ENCODE measurements around the gene BLCAP.
"Not testable (repeated sequence)": the region's sequence is repeated elsewhere in the genome, so short reads cannot be mapped to it uniquely, and the experiment has no call there.

BLCAP gene

GRCh38 chr20:37486209-37486608 lies 41.5 kb downstream of the BLCAP start:
- not testable (repeated sequence) for DNase-seq (ENCODE audit: low read depth in 2 of 3, low spot score in 1 of 3)

GRCh38 chr20:37484331-37484730 lies 43.3 kb downstream of the BLCAP start:
- DNase-seq (ENCODE audit: low read depth in 2 of 3, low spot score in 1 of 3) = no peak

GRCh38 chr20:37481610-37482009 lies 46.1 kb downstream of the BLCAP start:
- DNase-seq (ENCODE audit: low read depth in 2 of 3, low spot score in 1 of 3) = no peak

DNA sequence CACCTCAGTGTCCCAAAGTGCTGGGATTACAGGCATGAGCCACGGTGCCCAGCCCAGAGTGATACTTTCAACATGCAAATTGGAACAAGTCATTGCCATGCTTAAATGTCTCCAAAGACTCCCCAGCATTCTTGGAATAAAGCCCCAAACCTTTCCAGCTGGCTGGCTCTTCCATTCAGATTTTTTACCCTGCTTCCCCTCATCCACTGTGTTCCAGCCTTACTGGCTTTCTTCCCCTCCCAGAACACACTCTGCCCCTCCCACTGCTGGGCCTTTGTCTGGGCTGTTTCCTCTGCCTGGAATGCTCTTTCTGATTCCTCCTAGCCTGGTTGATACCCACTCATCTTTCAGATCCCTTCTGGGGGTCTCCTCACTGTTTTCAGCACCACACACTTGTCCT lies 46.8 kb downstream of the BLCAP start:
- no peak for DNase-seq (ENCODE audit: low read depth in 2 of 3, low spot score in 1 of 3)

DNA sequence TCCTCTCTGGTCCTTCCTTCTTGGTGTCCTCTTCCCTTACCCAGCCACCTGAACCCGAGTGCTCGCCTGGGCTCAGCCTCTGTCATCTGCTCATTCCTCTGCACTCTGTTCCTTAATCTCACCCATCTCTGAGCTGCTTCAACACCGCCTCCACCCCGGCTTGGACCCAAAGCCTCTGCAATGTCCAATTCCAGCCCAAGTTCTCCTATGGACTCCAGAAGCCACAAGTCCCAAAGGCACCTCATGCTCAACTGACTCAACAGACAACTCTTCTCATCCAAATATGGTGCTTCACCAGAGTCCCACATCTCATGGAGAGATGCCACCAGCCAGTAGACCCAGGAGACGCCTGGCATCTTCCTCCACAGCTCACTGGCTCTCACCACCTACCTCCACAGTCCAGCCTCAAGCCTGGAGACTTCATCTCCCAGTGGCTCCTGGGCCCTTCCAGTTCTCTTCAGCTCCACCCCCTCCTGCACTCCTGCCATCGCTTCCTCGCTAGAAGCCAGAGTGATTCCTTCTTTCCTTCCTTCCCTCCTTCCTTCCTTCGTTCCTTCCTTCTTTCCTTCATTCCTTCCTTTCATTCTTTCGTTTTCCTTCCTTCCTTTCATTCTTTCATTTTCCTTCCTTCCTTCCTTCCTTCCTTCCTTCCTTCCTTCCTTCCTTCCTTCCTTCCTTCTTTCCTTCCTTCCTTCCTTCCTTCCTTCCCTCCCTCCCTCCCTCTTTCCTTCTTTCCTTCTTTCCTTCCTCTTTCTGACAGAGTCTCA lies 47.6 kb downstream of the BLCAP start:
- DNase-seq (ENCODE audit: low read depth in 2 of 3, low spot score in 1 of 3) = no peak

- no peak for DNase-seq (ENCODE audit: low read depth in 2 of 3, low spot score in 1 of 3)
Observed at GRCh38 chr20:37479266-37479665, 48.4 kb downstream of the BLCAP start.

DNA sequence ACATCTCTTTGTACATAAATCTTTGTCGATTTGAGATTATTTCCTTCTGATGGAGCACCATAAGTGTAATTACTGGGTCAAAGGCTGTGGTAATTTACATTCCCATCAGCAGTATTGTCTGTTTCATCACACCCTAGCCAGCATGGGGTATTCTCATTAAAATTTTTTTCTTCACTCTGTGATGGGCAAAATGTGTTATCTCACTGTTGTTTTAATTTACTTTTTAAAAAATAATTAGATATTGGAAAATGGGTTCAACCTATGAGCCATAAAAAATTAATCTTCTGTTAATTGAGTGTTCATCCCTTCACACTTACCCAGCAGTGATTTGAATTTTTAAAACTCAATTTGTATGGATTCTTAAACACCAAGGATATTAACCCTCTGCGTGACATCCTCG lies 50.6 kb downstream of the BLCAP start:
- no peak for DNase-seq (ENCODE audit: low read depth in 2 of 3, low spot score in 1 of 3)

- DNase-seq (ENCODE audit: low read depth in 2 of 3, low spot score in 1 of 3) = no peak
Observed at GRCh38 chr20:37475252-37475651, 52.4 kb downstream of the BLCAP start.

DNA sequence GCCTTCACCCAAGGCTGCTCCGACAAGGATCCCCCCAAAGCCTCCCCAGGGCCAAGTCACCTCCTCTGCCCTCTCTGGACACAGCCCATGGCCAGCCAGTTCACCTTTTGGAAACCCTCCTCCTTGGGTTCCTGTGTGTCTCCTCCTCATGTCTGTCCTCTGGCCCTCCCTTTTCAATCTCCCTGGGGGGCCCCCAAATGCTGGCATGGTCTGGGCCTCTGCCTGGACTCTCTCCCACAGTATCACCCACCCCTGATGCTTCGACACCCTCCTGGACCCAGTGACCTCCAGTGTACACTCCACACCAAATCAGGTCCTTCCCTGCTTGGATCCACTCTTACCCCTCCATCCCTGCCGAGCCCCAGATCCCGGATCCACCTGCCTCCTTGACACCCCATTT lies 53.3 kb downstream of the BLCAP start:
- DNase-seq (ENCODE audit: low read depth in 2 of 3, low spot score in 1 of 3) = no peak

DNA sequence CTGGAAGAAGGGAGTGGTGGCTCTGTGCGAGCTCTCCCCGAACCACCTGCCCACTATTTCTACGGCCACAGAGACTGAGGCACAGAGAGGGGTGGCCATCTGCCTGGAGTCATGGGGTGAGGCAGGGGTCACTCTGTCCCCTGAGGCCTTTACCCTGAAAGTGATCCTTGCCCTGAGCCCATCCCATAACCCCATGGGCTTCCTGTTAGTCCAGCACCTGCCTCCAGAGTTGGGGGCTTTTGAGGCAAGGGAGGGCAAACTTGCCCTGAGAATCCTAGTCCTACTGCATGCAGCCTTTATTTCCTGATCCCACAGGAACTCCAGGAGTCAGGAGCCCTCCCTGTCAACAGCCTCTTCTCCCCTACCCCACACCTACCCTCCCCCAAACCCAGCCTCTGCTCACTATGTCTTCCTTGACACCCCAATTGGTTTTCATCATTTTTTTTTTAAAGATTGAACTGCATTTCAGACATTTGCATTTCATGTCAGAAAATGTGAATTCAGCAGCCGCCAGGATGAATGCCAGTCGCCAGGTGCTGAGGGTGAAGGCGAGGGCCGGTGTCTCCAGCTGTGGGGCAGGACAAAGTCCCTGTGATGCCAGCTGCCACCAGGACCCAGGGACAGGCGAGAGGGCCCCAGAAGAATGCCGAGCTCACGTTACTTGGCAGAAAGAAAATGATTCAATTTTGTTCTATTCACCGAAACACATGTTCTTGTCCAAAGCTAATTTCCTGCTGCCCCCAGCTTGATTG lies 54.3 kb downstream of the BLCAP start:
- DNase-seq (ENCODE audit: low read depth in 2 of 3, low spot score in 1 of 3) = no peak

- DNase-seq (ENCODE audit: low read depth in 2 of 3, low spot score in 1 of 3) = not testable (repeated sequence)
Observed at GRCh38 chr20:37472435-37472834, 55.2 kb downstream of the BLCAP start.

DNA sequence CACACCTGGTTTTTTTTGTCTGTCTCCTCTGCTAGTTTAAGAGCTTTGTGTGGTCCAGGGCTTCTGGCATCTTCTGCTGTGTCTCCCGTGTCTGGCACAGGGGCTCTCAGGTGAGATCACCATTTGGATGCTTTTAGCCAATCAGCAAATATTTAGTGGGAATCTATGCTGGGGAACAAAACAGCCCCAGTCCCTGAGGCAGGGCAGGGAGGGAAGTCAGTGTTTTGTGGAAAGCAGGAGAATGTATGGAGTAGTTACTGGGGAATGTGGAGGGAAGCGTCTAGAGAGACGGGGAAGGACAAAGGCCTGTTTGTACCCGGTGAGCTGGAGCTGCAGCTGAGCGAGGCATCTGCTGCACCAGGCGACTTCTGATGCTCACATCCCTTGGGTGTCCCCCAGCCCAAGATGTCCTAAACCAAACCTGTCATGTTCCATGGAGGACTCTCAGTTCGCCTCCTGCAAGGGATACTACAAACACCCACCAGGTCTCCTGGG lies 55.9 kb downstream of the BLCAP start:
- DNase-seq (ENCODE audit: low read depth in 2 of 3, low spot score in 1 of 3) = no peak

GRCh38 chr20:37470190-37470589 lies 57.5 kb downstream of the BLCAP start:
- DNase-seq (ENCODE audit: low read depth in 2 of 3, low spot score in 1 of 3) = not testable (repeated sequence)

DNA sequence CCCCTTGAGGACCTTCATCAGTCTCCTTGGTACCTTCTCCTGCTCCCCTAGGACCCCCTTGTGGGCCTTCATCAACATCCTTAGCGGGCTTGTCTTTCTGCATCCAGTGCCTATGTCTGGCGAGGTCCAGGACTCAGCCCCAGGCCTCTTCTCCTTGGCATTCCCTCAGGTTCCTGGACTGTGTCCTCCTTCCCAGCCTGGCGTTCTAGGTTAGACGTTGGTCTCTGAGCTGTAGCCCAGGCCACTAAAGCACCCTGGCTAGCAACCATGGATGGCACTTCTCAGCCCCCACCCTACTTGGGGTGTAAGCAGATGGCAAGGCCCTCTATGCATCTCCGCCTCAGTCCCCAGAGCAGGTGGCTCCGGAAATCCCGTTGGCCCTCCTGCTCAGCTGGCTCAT lies 58.1 kb downstream of the BLCAP start:
- DNase-seq (ENCODE audit: low read depth in 2 of 3, low spot score in 1 of 3) = no peak

DNA sequence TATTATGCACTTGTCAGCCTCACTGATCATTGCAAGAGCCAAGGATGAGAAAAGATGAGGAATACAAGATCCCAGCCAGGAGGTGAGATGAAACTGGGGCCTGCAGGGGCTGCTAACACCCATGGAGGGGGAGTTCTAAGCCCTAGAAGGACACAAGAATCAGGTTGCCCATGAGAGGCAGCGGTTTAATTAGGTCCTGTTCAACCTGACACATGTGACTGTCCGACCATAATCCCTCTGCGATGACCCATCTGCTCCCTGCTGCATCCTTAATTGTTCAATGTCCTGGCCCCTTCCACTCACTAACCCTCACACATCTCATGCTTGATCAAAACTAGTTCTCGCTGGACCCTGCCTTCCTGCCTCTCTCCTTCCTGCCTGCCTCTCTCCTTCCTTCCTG lies 58.8 kb downstream of the BLCAP start:
- DNase-seq (ENCODE audit: low read depth in 2 of 3, low spot score in 1 of 3) = no peak
